Activated naive CD4-positive, alpha-beta T cell treated with anti-CD3 and anti-CD28 coated beads, Interleukin-2, amount 50 U/mL, for 16 hours (primary cell): ENCODE measurements around the gene LENG1.
"Not testable (repeated sequence)": the region's sequence is repeated elsewhere in the genome, so short reads cannot be mapped to it uniquely, and the experiment has no call there.

Source experiments
- DNase-seq: peaks from one replicate; pipeline ENCODE4 v3.0.0-alpha.2; 2020

Gene LENG1

GRCh38 chr19:54189145-54189734, 29.7 kb upstream of the LENG1 start, which contains the start of gene MBOAT7:
MBOAT7 (minus strand) TSS chr19:54189580; CDS start chr19:54188508, 1,072 bp downstream.
- no peak for DNase-seq

- no peak for DNase-seq
Measured at GRCh38 chr19:54188215-54188871, 28.8 kb upstream of the LENG1 start.

DNA sequence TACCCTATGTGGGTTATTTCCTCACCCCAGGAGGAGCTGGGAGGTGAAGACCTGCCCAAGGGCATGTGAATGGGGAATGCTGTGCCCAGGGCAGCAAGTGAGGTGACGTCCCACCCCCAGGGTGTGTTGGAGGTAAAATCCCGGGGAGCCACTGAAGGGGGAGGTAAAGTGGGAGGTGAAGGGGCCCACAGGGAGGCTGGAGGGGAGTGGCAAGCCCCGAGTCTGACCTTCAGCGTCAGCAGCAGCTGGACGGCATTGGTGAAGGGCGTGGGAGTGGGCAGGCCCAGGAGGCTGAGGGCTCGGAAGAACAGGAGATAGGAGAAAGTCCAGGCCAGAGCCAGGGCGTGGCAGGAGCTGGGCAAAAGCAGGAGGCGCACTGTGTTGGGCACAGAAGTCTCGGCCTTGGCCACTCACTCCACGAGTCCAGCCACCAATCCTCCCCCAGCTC, 27.4 kb upstream of the LENG1 start:
- no peak for DNase-seq

DNA sequence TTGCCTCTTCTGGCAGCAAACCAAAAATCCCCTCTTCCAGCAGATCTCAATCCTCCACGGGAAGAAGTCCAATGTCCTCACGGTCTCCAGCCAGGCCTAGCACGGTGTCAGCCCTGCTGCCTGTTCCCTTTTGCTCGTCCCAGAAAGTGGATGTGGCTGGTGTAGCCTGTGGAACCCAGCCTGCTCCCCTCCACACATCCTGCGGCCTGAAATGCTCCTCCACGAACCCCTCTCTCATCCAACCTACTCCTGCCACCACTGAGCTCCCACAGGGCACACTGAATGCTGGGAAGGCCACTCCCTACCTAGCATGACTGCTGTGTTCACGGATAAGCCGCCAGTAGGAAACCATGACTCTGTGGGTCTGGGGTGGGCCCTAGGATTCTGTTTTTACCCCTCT, 26.8 kb upstream of the LENG1 start:
- DNase-seq, result no peak

- no peak for DNase-seq
Measured at GRCh38 chr19:54183431-54183830, 23.9 kb upstream of the LENG1 start.

DNA sequence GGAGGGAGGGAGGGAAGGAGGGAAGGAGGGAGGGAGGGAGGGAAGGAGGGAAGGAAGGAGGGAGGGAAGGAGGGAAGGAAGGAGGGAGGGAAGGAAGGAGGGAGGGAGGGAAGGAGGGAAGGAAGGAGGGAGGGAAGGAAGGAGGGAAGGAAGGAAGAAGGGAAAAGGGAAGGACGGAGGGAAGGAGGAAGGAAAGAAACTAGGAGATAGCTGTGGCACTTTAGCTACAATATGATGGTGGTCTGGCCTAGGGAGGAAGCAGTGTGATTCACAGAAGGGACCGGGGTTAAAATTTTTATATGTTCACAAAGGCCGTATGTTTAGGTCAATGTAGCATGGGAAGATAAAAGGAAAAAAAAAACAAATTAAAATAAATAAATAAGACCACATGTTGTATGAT, 22.4 kb upstream of the LENG1 start:
- DNase-seq, result not testable (repeated sequence)

DNA sequence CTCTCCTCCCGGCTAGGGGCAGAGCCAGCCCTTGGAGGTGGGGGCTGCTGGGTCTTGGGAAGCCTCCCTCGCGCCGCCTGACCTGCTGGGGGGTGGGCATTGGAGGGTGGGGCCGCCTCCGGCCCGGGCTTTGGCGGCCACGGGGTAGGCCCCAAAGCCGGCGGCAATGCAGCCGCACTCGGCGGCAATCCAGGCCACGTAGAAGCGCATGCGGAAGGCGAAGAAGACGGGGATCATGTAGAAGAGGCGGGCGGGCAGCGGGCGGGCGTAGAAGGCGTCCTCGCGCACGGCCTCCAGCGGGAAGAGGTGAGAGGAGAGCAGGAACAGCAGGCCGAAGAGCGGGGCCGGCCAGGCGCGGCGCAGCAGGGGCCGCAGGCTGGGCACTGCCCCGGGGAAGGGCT, 21.2 kb upstream of the LENG1 start:
- DNase-seq, result no peak

DNA sequence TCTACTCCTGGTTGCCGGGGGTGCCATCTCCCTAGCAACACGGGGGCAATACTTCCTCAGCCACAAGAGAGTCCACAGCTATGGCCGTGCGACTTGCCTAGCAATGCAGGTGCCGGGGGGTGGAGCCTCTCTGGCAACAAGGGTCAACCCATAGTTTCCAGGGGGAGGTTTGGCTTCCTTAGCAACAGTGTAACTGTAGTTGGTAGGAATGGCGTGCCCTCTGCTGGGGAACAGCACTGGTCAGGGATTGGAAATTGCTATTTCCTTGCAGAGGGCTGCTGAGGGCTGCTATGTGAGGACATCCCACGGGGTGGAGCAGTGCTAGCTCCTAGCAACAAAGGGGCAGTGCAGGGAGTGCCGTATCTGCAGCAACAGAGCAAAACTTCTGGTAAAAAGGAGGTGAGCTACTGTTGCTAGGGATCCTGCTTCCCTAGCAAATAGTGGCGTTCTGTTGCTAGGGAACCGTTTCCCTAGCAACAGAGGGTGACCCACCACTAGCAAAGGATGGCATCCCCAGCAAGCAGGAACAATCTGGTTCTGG, 20.5 kb upstream of the LENG1 start:
- DNase-seq, result no peak

GRCh38 chr19:54179262-54179852, 19.8 kb upstream of the LENG1 start:
- DNase-seq, result no peak

- peak; percentile 35 for DNase-seq
Measured at GRCh38 chr19:54178581-54179261, 19.2 kb upstream of the LENG1 start.

- no peak for DNase-seq
Measured at GRCh38 chr19:54173951-54174834, 14.7 kb upstream of the LENG1 start.

- no peak for DNase-seq
Measured at GRCh38 chr19:54173359-54173699, 13.8 kb upstream of the LENG1 start.

- no peak for DNase-seq
Measured at GRCh38 chr19:54172471-54173358, 13.2 kb upstream of the LENG1 start, which contains the start of gene TMC4. TMC4 (minus strand) TSS chr19:54173160; CDS start chr19:54173117, 43 bp downstream.

GRCh38 chr19:54171736-54172431, 12.4 kb upstream of the LENG1 start:
- DNase-seq, result not testable (repeated sequence)

DNA sequence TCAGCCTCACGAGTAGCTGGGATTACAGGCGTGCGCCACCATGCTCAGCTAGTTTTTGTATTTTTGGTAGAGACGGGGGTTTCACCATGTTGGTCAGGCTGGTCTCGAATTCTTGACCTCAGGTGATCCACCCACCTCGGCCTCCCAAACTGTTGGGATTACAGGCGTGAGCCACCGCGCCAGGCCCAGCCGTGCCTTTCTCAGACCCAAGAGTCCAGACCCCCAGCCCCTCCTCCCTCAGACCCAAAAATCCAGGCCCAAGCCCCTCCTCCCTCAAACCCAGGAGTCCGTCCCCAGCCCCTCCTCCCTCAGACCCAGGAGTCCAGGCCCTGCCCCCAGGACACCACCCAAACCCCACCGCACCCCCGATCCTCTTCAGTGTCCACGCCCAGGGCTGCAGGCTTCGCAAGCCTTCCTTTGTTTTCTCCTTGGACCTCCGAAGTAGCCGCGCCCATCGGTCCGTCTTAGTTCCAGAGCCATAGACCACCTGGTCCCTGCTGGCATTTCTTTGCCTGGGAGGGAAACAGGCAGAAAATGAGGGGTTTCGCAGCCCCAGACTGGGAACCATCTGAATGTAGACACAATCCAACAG, 9.7 kb upstream of the LENG1 start:
- DNase-seq, result no peak

GRCh38 chr19:54168174-54168917, 8.8 kb upstream of the LENG1 start:
- DNase-seq, result peak; percentile 90

DNA sequence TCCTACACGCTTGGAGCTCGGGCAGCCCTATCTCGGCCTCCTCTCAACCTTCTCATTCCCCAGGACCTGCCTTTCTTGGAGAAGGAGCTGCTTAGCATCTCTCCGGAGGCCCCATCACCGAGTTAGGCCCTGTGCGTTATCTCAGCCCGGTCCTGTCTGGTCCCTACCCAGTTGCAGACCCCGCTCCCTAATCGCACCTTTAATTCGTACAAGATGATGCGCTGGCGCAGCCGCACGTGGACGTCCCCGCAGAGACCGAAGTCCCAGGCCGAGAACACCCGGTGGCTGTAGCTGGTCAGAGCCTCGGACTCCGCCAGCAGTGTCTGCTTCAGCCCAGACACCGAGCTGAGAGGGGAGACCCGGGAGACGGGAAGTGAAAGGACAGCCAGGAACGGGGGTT, 5.7 kb upstream of the LENG1 start:
- DNase-seq, result no peak

DNA sequence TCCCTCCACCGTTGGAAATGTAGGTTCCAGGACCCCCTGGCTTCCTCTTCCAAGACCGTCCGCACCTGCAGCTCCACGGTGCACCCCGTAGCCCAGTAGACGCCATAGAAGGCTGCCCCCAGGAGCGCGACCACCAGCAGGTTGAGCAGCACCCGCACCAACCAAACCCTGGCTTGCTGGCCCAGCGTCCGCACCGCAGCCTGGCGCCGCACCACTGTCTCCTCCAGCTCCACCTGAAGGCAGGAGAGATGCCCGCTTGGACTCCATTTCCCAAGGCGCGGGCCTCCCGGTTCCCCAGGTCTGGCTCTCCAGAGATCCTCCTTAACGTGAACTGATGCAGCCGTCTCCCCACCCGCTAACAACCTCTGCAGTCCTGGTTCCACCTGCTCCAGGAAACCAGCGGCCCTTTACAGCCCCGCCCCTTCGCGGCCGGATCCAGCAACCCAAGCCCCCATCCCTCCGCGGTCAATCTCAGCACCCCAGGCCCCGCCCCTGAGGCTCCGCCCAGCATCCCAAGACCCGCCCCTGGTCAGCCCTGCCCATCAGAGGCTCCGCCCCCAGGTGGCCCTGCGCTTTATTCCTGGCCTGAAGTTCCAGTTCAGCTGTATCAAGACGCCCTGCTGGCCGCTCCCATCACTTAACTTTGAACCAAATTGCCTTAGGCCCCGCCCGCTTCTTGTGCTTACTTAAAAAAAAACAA, 5.0 kb upstream of the LENG1 start:
- DNase-seq, result peak; percentile 45

- no peak for DNase-seq
Measured at GRCh38 chr19:54162884-54163283, 3.4 kb upstream of the LENG1 start.
